ENCODE measurements around the gene FRK.

The FRK gene

DNA sequence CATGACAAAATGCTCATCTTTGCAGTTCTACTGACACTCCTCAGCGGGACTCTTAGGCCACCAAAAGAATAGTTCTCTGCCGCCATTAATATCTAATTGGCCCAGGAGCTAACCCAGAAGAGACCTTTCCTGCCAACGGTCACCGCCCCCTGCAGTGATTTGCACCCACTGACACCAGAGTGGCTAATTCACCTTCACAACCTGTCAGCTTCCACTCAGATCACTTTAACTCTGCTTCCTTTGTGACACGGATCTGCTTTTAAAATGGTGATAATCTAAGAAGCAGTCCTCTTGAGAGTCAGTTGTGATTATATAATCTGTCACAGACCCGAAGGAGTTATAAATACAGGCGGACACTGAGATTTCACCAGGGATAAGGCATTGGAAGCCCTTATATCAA is 172.8 kb downstream of the FRK start:
- DNase-seq (ENCODE audit: low spot score), result no peak

DNA sequence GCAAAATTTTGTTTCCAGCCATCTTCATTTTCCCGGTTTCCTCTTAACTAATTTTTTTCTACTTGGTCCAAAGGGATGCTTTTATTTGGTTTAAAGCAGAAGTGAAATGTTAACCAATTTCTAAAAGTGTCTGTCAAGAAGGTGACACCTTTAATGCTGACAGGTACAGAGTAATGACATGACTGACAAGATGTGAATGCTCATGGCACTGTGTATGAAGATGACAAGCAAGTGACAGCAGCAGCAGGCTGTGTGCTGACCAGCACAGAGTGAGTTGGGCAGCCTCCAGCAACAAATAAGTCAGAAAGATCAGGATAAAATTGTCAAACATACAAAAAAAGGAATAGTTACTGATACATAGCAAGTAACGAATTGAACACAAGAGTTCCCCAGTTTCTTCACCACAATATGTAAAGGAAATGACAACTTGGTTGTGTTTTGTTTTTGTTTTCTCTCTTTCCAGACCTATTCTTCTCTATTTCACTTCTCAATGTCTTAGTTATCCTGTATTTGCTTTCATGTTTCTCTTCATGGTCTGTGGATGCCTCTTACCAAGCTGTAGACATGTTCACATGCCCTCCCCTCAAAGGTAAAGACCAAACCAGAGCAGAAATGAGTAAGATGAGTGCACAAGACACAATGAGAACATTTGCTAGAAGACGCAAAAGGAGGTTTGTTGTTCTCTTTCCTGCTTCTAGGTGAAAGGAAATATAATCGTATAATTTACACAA is 174.9 kb downstream of the FRK start:
- DNase-seq (ENCODE audit: low spot score), result no peak

DNA sequence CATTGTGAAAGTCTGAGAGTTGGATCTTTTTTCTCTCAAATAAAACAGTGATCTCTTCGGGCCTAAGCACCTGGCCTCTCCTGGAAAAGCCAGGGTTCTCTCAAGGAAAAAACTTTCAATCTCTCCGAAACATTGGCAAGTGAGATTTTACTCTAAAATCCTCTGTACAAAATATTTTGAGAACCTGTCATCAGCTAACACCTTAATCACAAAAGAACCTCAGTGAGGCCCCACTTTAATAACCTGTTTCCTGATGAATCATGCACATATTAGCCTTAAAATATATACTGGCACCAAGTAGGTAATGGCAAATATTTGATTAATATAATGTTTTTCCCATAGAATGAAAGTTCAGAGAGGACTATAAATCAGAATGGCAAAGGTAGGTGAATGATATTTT is 177.9 kb downstream of the FRK start:
- DNase-seq (ENCODE audit: low spot score), result no peak

DNA sequence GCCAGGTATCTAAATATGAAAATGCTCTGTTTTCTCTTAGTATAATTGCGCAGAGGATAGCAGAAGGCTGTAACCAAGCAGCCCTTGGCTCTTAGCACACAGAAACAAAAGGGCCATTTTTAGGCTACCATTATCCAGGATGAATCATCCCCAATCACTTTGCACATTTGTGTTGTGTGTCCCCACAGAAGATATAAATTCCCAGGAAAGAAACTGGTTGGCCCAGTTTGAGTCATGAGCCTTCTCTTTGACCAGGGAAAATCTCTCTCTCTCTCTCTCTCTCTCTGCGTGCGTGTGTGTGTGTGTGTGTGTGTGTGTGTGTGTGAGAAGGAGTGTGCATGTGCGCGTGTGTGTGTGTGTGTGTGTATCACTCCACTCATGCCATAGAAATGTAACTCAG is 178.5 kb downstream of the FRK start:
- DNase-seq (ENCODE audit: low spot score), result no peak

All from putamen (tissue), 1 donor.